ENCODE results near the gene IL18BP. TPM values are rescaled to one million over a fixed set of nuclear protein-coding genes. Genes with fewer than 3 reads are reported as not detected.

The IL18BP gene
- total and polyA plus RNA-seq, 10 of the 15 experiments (the other 5 are each of a cell fraction or from before 2014, with no cell fraction given), result 2.6 to 18.1 (median 10.7) TPM

GRCh38 chr11:71955898-71956456, 42.7 kb upstream of the IL18BP start:
- ChIA-PET RAD21 (ENCODE audit: unreplicated experiment) (interaction anchor here (0.6 to 0.7 kb wide), 2 partner anchors 9 to 23 kb away, joined by 3 to 5 read pairs; no protein-coding TSS in a partner anchor), SMC1A (ENCODE audit: uncharacterized antibody, unreplicated experiment) (interaction anchor here (1.0 to 4.3 kb wide), 9 partner anchors 11 to 475 kb away, joined by 3 to 27 read pairs (median 6); partner anchors contain the start of gene XNDC1N), POLR2A (interaction anchor here (0.6 to 3.6 kb wide), 5 partner anchors 7 to 211 kb away, joined by 4 to 16 read pairs (median 8); partner anchors contain the start of genes RNF121 and XNDC1N), CTCF (interaction anchor here (0.8 to 2.0 kb wide), 5 partner anchors 7 to 95 kb away, joined by 3 to 6 read pairs (median 3); no protein-coding TSS in a partner anchor)
- H3K9ac ChIP-seq (ENCODE audit: control insufficient read depth, insufficient read depth, low read length), result no peak overlapping the region
- H3K4me2 ChIP-seq (ENCODE audit: control insufficient read depth, insufficient read depth), result no peak overlapping the region
- H4K20me1 ChIP-seq (ENCODE audit: control insufficient read depth, insufficient read depth), result no peaks in the 10 kb centered on the region
- 23% methylated on average over 3 of the region's 3 CpGs for WGBS (ENCODE audit: insufficient coverage, insufficient replicate concordance, low lambda C conversion rate, missing lambda C conversion rate)
- no peak overlapping the region for H3K27ac ChIP-seq (ENCODE audit: control insufficient read depth, insufficient read depth)
- H3K27me3 ChIP-seq (replicated peaks in 1 of 2; ENCODE audit: control insufficient read depth in 2 of 2, insufficient read depth in 2 of 2, low read length in 1 of 2), result no peaks in the 10 kb centered on the region
- DNase-seq (ENCODE audit: low read depth, low spot score), result no peak
- H3K79me2 ChIP-seq (ENCODE audit: control insufficient read depth, insufficient read depth, low read length), result peaks cover 41% of the 10 kb centered on the region
- no peak overlapping the region for H2AFZ ChIP-seq (ENCODE audit: control insufficient read depth, low read depth, low read length)
- intact Hi-C loops (cut with micrococcal nuclease; ENCODE audit: unreplicated experiment) (no loop called here), in situ Hi-C loops (cut with MboI) (no loop called here)
- H3K36me3 ChIP-seq (ENCODE audit: control insufficient read depth in 2 of 2, insufficient read depth in 2 of 2, low read length in 1 of 2), result peaks cover 7 to 19% of the 10 kb centered on the region in 2 experiments
- no peak overlapping the region for H3K4me3 ChIP-seq
- no TSS peak for BruUV-seq (replicated peaks)
- H3K4me1 ChIP-seq (ENCODE audit: control insufficient read depth, insufficient read depth, low read length), result no peaks in the 10 kb centered on the region; the same call in 1 of the 2 replicates
- peak; percentile 42 for ATAC-seq
- H3K9me3 ChIP-seq (replicated peaks; ENCODE audit: control insufficient read depth, insufficient read depth, low read length), result no peaks in the 10 kb centered on the region
- FAIRE-seq, result no peak
- TF ChIP-seq, protein P1, sequence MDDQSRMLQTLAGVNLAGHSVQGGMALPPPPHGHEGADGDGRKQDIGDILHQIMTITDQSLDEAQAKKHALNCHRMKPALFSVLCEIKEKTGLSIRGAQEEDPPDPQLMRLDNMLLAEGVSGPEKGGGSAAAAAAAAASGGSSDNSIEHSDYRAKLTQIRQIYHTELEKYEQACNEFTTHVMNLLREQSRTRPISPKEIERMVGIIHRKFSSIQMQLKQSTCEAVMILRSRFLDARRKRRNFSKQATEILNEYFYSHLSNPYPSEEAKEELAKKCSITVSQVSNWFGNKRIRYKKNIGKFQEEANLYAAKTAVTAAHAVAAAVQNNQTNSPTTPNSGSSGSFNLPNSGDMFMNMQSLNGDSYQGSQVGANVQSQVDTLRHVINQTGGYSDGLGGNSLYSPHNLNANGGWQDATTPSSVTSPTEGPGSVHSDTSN (IDR thresholded peaks at IDR 0.05; ENCODE audit: insufficient replicate concordance, low read depth, low read length), result no peak
- TF ChIP-seq TCF7 (IDR thresholded peaks at IDR 0.05; ENCODE audit: borderline replicate concordance) (no peak), MYB (IDR thresholded peaks at IDR 0.05; ENCODE audit: borderline replicate concordance, low read depth, low read length) (no peak), RB1 (IDR thresholded peaks at IDR 0.05; ENCODE audit: borderline replicate concordance) (no peak), SIN3A (IDR thresholded peaks at IDR 0.05; ENCODE audit: low read depth, low read length) (no peak), POLR2AphosphoS2 (IDR thresholded peaks at IDR 0.05; ENCODE audit: low read depth, low read length) (no peak), ZSCAN29 (IDR thresholded peaks at IDR 0.05) (no peak), GABPA (IDR thresholded peaks at IDR 0.05; ENCODE audit: low read depth) (no peak), POU2F2 (IDR thresholded peaks at IDR 0.05; ENCODE audit: borderline replicate concordance, low read depth, low read length) (no peak), PRDM15 (CRISPR knock-in tag; IDR thresholded peaks at IDR 0.05) (no peak), ZNF217 (IDR thresholded peaks at IDR 0.05) (no peak), TBL1XR1 (IDR thresholded peaks at IDR 0.05; ENCODE audit: low read depth, low read length) (no peak)
- TF ChIP-seq, protein P2, sequence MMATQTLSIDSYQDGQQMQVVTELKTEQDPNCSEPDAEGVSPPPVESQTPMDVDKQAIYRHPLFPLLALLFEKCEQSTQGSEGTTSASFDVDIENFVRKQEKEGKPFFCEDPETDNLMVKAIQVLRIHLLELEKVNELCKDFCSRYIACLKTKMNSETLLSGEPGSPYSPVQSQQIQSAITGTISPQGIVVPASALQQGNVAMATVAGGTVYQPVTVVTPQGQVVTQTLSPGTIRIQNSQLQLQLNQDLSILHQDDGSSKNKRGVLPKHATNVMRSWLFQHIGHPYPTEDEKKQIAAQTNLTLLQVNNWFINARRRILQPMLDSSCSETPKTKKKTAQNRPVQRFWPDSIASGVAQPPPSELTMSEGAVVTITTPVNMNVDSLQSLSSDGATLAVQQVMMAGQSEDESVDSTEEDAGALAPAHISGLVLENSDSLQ (IDR thresholded peaks at IDR 0.05), result no peak
- TF ChIP-seq, protein P3, sequence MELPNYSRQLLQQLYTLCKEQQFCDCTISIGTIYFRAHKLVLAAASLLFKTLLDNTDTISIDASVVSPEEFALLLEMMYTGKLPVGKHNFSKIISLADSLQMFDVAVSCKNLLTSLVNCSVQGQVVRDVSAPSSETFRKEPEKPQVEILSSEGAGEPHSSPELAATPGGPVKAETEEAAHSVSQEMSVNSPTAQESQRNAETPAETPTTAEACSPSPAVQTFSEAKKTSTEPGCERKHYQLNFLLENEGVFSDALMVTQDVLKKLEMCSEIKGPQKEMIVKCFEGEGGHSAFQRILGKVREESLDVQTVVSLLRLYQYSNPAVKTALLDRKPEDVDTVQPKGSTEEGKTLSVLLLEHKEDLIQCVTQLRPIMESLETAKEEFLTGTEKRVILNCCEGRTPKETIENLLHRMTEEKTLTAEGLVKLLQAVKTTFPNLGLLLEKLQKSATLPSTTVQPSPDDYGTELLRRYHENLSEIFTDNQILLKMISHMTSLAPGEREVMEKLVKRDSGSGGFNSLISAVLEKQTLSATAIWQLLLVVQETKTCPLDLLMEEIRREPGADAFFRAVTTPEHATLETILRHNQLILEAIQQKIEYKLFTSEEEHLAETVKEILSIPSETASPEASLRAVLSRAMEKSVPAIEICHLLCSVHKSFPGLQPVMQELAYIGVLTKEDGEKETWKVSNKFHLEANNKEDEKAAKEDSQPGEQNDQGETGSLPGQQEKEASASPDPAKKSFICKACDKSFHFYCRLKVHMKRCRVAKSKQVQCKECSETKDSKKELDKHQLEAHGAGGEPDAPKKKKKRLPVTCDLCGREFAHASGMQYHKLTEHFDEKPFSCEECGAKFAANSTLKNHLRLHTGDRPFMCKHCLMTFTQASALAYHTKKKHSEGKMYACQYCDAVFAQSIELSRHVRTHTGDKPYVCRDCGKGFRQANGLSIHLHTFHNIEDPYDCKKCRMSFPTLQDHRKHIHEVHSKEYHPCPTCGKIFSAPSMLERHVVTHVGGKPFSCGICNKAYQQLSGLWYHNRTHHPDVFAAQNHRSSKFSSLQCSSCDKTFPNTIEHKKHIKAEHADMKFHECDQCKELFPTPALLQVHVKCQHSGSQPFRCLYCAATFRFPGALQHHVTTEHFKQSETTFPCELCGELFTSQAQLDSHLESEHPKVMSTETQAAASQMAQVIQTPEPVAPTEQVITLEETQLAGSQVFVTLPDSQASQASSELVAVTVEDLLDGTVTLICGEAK (IDR thresholded peaks at IDR 0.05; ENCODE audit: borderline replicate concordance), result no peak

Data from GM12878 (cell line).